LNCAP (cell line): Measurements from ENCODE around the gene PTPRT.

Experiments used
- CTCF ChIP-seq: fragments of 450-650 bp; IDR thresholded peaks from 2 replicates; pipeline ENCODE4 v1.5.1; 2017; ENCODE audit warnings: mild to moderate bottlenecking

Gene PTPRT

DNA sequence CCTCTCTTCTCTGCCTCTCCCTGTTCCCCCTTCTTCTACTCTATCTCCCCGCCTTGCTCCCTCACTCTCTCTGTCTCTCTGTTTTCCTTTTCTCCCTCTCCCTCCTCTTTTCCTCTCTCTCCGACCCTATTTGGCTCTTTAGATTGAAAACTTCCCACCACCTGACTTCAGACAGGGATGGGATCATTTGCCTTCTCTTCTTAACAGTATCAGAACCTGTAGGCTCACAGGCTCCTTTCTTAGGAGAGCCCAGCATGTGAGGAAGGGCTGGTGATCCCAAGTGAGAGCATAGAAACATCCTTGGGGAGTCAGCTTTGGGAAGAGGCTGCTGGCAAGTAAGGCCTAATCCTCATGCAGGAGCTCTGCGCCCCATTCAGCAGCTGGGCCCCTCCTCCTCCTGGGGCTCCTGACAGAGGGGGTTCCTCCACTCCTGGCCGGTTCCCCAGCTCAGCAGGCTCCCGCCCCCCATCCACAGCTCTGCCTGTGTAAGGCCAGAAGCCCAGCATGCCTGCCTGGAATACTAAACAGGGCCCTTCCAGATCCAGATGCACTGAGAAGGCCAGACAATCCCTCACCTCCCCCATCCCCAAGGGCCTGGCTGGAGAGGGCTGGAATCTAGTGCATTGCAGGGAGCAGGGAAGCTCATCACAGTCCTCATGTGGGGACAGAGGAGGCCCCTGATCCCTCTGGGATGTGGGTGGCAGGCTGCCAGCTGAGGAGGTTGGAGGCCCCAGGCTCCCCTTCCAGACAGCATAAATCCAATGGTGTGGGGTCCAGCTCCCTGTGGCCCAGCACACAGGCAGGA is 93.4 kb downstream of the PTPRT start:
- TF ChIP-seq CTCF = no peak

- TF ChIP-seq CTCF = no peak
Observed at GRCh38 chr20:43095034-43095433, 94.7 kb downstream of the PTPRT start.

- no peak for TF ChIP-seq CTCF
Observed at GRCh38 chr20:43092386-43093088, 97.2 kb downstream of the PTPRT start.

DNA sequence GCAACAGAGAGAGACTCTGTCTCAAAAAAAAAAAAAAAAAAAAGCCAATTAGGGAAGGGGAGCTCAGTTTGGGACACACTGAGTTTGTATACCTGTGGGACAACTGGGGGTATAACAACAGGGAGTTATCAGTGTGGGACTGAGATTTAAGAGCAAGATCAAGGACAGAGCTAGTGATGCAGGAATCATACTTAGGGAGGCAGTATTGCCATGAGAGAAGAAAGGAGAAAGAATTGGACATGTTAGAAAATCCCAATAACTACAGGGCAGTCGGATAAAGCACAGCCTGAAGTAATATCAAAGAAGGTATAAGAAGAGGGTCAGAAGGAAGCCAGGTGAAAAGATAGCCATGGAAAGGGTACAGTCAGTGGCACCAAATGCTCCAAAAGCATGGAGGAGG is 121.2 kb downstream of the PTPRT start:
- TF ChIP-seq CTCF = no peak

- no peak for TF ChIP-seq CTCF
Observed at GRCh38 chr20:43066125-43066524, 123.6 kb downstream of the PTPRT start.

- TF ChIP-seq CTCF = no peak
Observed at GRCh38 chr20:43065299-43065698, 124.4 kb downstream of the PTPRT start.

DNA sequence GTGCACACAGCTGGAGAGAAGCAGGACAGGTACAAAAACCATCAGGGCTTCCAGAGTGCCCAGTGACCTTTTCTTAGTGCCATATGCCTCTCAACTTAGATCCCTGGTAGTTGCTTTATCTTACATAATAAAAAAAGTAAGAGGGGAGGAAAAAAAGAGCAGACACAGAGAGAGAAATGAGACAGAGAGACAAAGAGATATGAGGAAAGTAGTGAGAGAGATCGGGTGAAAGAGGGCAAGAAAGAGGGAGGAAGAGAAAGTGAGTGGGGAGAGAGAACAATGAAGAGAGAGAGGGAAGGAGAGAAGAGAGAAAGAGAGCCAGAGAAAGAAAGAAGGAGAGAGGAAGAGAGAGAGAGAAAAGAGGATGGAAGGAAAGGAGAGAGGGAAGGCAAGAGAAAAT is 131.6 kb downstream of the PTPRT start:
- no peak for TF ChIP-seq CTCF
